Left renal pelvis (tissue), 4 donors: ENCODE data around the gene PAX8. TPM values are rescaled to one million over a fixed set of nuclear protein-coding genes. Genes with fewer than 3 reads are reported as not detected.

Experiments
- DNase-seq, 4 donors: peaks; one replicate each; pipeline ENCODE4 v3.0.0-alpha.2; 2013; ENCODE audit warnings: low read depth in 4 of 4, low spot score in 3 of 4
- polyA plus RNA-seq, 4 donors: library from polyadenylated mRNA; unstranded; fragments of 120-200 nt; gene quantifications; one replicate each; pipeline ENCODE4 v1.2.1, GENCODE V29; 2013; ENCODE audit not compliant: insufficient read length in 4 of 4

Gene PAX8
- polyA plus RNA-seq, 4 donors: 4.3 to 528 (median 285) TPM

- no peak for DNase-seq
Measured at GRCh38 chr2:113195923-113196501, 82.7 kb downstream of the PAX8 start.

- DNase-seq: no peak
Measured at GRCh38 chr2:113192459-113193100, 86.1 kb downstream of the PAX8 start.

- DNase-seq: no peak
Measured at GRCh38 chr2:113190871-113191270, 87.8 kb downstream of the PAX8 start.

GRCh38 chr2:113187771-113188170, 91.0 kb downstream of the PAX8 start:
- DNase-seq: no peak

- no peak for DNase-seq
Measured at GRCh38 chr2:113186433-113186796, 92.3 kb downstream of the PAX8 start.

GRCh38 chr2:113185664-113186432, 92.9 kb downstream of the PAX8 start:
- DNase-seq: no peak

GRCh38 chr2:113184531-113185230, 94.0 kb downstream of the PAX8 start:
- no peak for DNase-seq

GRCh38 chr2:113183703-113184102, 95.0 kb downstream of the PAX8 start:
- no peak for DNase-seq

- DNase-seq: no peak
Measured at GRCh38 chr2:113183264-113183663, 95.5 kb downstream of the PAX8 start.

GRCh38 chr2:113182471-113183260, 96.1 kb downstream of the PAX8 start:
- DNase-seq: no peak

- no peak for DNase-seq
Measured at GRCh38 chr2:113181258-113182051, 97.3 kb downstream of the PAX8 start.

GRCh38 chr2:113180131-113180946, 98.4 kb downstream of the PAX8 start:
- DNase-seq: no peak

- no peak for DNase-seq
Measured at GRCh38 chr2:113179446-113180045, 99.2 kb downstream of the PAX8 start.

- no peak for DNase-seq
Measured at GRCh38 chr2:113178891-113179290, 99.8 kb downstream of the PAX8 start.

- DNase-seq: no peak
Measured at GRCh38 chr2:113178069-113178746, 100.5 kb downstream of the PAX8 start.

- DNase-seq: no peak
Measured at GRCh38 chr2:113176696-113177355, 101.9 kb downstream of the PAX8 start.
